Suppressor macrophage (primary cell): ENCODE results near the gene KIFC3.
"Not testable (repeated sequence)": the region's sequence is repeated elsewhere in the genome, so short reads cannot be mapped to it uniquely, and the experiment has no call there.

Source experiments
- DNase-seq, 4 experiments: peaks; one replicate each; pipeline ENCODE4 v3.0.0-alpha.2; 2020 to 2022
- total RNA-seq, 17 experiments: gene quantifications; one replicate each; lab custom pipeline; 2026; ENCODE audit warnings: mixed read lengths in 6 of 17, inconsistent platforms in 3 of 17; lab: John Stamatoyannopoulos, UW

KIFC3 gene, protein sequence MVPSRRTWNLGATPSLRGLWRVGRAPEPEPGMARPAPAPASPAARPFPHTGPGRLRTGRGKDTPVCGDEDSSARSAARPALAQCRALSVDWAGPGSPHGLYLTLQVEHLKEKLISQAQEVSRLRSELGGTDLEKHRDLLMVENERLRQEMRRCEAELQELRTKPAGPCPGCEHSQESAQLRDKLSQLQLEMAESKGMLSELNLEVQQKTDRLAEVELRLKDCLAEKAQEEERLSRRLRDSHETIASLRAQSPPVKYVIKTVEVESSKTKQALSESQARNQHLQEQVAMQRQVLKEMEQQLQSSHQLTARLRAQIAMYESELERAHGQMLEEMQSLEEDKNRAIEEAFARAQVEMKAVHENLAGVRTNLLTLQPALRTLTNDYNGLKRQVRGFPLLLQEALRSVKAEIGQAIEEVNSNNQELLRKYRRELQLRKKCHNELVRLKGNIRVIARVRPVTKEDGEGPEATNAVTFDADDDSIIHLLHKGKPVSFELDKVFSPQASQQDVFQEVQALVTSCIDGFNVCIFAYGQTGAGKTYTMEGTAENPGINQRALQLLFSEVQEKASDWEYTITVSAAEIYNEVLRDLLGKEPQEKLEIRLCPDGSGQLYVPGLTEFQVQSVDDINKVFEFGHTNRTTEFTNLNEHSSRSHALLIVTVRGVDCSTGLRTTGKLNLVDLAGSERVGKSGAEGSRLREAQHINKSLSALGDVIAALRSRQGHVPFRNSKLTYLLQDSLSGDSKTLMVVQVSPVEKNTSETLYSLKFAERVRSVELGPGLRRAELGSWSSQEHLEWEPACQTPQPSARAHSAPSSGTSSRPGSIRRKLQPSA
- total RNA-seq = 13.3 to 140 (median 52.0) reads per million in 17 experiments

DNA sequence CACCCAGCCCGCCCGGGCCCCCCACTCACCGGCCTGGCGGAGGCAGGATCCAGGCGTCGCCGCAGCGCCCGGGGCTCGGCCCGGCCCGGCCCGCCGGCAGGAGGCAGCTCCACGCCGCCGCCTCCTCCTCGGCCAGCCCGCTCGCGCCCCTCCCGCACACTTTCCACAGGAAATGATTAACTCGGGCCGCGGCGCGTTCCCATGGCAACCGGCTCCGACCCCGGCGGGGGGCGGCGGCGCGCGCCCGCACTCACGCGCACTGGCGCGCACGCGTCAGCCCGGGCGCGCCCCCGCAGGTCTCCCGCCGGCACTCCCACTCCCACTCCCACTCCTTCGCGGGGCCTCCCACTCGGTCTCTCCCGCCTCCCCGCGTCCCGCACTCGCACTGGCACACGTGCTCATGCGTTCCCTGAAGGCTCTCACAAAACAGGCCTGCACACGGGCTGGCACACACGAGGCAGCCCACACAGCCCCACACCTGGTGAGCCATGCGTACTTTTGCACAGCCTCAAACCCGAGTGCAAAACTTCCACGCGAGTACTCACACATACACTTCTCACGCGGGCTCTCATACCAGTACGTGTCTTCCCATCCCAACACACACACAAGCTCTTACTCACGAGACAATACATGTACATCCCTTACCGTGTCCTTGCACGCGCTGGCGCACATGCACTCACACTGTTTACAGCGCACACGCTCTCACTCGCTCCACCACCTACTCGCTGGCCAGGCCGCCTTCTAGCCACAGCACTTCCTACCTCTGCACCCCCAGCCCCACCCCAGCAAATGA, at the start of gene KIFC3:
Gene KIFC3, minus strand, starts transcription at position 151 of the 793 bp plus-strand sequence. CDS start 4,248 bp downstream, outside the sequence.
- peak; percentile 74 to 92 (median 85) for DNase-seq

GRCh38 chr16:57848181-57848580, 45.9 kb upstream of the KIFC3 start:
- no peak for DNase-seq

GRCh38 chr16:57846931-57847330, 44.6 kb upstream of the KIFC3 start:
- DNase-seq = not testable (repeated sequence)

- DNase-seq = no peak
These were observed 43.9 kb upstream of the KIFC3 start for GRCh38 chr16:57846078-57846697.

DNA sequence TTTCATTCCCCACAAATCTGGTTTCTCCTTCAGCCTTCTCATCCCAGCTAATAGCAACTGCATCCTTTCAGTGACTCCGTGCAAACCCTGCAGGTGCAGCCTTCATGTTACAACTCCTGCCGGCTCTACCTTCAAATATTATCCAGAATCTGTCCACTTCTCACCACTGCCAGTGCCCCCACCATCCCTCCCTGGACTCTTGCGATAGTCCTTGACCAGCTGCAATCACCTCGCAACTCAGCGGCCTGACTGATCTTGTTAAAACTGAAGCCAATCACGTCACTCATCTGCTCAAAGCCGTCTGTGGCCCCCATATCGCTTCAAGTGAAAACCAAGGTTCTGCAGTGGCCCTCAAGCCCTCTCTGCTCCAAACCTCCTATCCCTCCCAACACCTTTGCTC, 42.8 kb upstream of the KIFC3 start:
- no peak for DNase-seq

DNA sequence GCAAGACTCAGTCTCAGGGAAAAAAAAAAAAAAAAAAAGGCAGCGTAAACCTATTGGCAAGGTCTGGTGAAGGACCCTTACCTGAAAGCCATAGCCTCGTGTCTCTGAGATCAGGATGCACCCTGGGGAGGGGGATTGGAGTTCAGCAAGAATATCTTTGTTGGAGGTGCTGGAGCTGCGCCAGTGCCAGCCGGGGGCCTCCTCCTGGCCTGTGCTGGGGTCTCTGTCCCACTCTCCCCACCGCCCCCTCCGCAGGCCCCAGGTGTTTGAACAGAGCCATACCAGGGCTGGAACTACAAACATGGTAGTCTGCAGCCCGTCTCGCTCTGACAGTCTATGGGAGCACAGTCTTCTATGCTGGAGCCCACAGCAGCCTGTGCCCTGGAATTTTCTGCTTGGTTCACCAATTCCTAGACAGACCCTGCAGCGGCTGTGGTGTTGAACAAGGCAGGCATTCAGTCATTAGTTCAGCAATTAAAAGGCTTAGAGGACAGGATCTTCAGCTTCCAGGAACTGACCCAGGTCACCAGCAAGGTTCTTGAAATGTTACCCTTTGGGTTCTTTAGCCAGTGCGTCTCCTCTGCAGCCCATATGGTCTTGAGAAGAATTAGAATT, 42.2 kb upstream of the KIFC3 start:
- no peak for DNase-seq

GRCh38 chr16:57843400-57843799, 41.1 kb upstream of the KIFC3 start:
- no peak for DNase-seq

DNA sequence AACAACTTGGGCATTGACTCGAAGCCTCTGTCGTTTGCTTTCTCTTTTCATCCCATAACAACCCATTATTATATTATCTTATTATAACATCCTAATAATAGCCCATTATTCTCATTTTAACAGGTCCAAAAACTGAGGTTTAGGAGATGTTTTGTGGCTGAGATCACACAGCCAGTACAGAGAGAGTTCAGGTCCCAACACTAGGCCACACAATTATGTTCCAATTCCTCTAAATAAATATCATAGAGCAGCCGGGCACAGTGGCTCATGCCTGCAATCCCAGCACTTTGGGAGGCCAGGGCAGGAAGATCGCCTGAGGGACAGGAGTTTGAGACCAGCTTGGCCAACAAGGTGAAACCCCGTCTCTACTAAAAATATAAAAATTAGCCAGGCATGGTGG, 40.3 kb upstream of the KIFC3 start:
- DNase-seq = no peak

GRCh38 chr16:57840833-57841232, 38.5 kb upstream of the KIFC3 start:
- DNase-seq = no peak

GRCh38 chr16:57838161-57838560, 35.9 kb upstream of the KIFC3 start:
- no peak for DNase-seq

DNA sequence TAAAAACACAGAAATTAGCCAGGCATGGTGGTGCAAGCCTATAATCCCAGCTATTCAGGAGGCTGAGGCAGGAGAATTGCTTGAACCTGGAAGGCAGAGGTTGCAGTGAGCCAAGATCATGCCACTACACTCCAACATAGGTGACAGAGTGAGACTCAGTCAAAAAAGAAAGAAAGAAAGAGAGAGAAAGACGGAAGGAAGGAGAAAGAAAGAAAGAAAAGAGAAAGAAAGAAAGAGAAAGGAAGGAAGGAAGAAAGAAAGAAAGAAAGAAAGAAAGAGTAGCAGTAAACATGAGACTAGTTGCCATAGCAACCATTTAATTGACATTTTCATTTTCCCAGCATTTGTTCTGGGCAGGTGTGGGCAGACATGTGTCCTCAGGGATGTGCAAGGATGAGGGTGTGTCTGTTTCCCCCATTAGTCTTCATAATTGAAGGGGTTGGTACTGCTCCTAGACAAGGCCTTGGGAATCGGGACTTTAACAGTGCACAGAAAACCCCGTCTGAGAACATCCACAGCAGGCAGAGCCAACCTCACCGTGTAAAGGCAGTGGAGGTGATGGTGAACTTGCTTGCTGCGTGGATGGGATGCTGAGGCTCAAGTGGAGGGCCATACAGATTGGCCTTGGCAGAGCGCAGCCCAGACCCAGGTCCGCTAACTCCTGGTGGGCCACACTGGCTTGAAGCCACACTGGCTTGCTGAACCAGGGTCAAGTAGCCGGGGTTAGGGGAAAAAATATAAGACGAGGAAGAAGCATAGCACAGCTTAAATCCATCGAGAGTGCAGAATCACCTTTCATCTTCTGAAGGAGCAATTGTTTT, 35.2 kb upstream of the KIFC3 start:
- no peak for DNase-seq

GRCh38 chr16:57835439-57835838, 33.1 kb upstream of the KIFC3 start:
- not testable (repeated sequence) for DNase-seq

GRCh38 chr16:57834936-57835335, 32.6 kb upstream of the KIFC3 start:
- peak; percentile 46 to 60 (median 58) for DNase-seq

DNA sequence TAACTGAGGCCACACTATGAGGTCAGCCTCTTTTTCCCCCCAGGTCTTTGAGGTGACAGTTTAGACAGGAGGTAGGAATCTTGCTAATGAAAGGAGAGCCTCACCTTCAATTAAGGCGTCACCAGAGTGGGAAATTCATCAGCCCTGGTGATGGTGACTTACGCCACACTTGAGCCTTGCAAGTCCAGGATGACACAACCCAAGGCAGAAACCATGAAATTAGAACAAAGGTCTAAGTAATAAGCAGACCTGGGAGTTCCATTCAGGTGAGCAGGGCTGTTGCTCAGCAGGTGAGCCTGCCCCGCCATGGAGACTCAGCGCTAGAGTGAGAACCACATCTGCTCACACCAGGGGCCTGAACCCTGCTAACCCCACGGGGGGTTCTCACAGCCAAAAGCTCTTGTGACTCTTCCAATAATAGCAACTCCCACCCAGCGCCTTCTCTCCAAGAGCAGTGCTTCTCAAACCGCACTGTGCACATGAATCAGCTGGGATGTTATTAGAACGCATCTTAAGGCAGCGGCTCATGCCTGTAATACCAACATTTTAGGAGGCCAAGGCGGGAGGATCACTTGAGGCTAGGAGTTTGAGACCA, 28.7 kb upstream of the KIFC3 start:
- no peak for DNase-seq

GRCh38 chr16:57829969-57830360, 27.7 kb upstream of the KIFC3 start:
- DNase-seq = no peak

- DNase-seq = no peak
These were observed 26.2 kb upstream of the KIFC3 start for GRCh38 chr16:57828272-57829161.

DNA sequence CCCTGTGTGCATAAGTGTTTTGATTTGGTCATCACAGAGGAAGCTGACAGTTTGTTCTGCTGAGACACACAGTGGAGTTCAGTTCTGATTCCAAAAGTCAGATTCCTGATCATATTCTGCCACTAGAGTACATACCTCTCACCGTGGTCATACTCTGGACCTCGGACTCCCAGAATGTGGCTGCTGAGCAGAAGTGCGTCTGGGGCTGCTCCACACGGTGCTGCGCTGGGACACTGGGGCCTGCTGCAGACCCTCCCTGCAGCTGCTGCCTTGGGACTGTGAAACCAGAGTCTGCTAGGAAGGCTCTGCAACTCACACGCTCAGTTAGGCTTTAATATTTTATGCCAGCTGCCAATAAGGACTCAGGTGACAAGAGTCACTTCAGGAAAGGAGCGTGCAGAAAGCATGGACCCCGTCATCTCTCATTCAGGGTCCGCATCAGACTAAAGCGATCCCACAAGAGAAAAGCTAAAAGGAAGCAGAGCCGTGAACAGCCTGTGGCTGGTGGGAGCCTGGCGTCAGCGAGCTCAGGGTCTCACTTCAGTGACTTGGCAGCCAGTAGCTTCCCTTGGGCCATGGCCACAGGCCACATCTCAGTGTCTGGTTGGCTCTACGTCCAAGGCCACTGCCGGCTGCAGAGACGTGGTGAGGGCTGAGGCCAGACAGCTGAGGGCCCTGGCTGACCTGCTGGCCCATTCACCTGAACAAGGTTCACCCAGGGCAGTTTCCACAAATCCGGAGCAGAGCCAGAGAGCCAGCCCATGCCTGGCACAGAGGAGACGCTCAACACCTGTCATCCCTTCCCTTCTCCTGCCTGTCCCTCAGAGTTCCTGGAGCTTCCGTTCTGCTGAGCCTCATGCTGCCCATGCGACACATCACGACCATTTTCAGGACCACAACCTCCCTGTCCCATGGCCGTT, 24.7 kb upstream of the KIFC3 start:
- no peak for DNase-seq

DNA sequence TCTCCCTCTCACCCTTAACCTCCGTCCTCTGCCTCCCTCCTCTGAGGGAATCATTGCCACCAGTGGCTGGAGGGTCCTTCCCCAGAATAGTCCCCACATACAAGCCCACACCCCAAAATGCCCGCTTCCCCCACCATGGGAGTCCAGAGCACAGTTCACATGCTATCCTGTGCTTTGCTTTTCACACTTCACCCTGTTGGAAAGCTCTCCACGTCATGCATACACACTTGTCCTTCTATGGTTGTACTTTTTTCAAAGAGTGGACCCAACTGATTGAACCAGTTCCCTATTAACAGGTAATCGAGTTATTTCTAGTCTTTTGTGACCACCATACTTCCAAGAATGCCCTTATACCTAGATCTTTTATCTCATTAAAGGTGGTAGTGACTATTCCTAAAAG, 23.8 kb upstream of the KIFC3 start:
- DNase-seq = no peak
